Measurements from ENCODE around the gene NSDHL.

DNA sequence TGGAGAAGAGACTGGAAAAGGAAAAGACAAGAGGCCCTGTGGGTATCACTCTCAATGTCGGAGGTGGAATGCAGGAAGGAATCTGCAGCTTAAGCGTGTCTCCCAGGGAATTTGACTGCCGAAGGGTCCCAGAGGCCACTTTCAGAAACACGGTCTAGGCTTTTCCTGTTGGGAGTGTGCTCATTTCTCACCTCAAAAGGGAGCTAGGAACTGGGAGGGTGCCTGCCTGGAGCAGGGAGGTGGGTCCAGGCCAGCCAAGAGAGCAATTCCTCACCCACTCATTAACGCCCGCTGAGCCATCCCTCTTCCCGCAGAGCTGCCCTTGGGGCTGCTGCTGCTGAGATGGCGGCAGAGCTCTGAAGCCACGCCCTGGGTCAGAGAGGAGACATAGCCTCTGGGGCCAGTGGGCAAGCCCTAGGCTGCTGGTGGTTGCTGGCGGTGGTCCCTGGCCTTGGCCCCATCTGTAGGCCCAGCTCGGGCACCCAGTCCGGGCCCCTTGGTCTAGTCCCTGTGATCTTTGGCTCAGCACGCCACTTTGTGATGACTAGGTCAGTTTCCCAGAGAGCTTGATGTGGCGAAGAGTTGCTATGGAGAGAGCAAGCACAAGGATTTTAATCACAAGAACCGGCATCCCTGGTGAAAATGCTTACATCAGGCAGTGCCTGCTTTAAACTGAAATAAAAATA, 71.1 kb downstream of the NSDHL start:
- TF ChIP-seq POLR2A (IDR thresholded peaks at IDR 0.05) (no peak), POLR2AphosphoS5 (IDR thresholded peaks at IDR 0.05) (no peak)
- TF ChIP-seq, protein P1, sequence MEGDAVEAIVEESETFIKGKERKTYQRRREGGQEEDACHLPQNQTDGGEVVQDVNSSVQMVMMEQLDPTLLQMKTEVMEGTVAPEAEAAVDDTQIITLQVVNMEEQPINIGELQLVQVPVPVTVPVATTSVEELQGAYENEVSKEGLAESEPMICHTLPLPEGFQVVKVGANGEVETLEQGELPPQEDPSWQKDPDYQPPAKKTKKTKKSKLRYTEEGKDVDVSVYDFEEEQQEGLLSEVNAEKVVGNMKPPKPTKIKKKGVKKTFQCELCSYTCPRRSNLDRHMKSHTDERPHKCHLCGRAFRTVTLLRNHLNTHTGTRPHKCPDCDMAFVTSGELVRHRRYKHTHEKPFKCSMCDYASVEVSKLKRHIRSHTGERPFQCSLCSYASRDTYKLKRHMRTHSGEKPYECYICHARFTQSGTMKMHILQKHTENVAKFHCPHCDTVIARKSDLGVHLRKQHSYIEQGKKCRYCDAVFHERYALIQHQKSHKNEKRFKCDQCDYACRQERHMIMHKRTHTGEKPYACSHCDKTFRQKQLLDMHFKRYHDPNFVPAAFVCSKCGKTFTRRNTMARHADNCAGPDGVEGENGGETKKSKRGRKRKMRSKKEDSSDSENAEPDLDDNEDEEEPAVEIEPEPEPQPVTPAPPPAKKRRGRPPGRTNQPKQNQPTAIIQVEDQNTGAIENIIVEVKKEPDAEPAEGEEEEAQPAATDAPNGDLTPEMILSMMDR (IDR thresholded peaks at IDR 0.05) = no peak

Measured in prostate gland (tissue), 2 donors.